Caco-2 (cell line): ENCODE results near the gene MSX1. TPM values are rescaled to one million over a fixed set of nuclear protein-coding genes. Genes with fewer than 3 reads are reported as not detected.
A peak's percentile ranks its signal among the peaks of the same experiment; 100 is the strongest.

ENCODE experiments used
- BruUV-seq: library from RNA; stranded (reverse); fragments of 400-500 nt; replicated peaks from 2 replicates; lab custom pipeline; 2021; lab: Mats Ljungman, UMichigan
- CTCF ChIA-PET: fragments of 300-600 bp; sonication (Branson Sonifier 250); formaldehyde crosslinking; loops from one replicate; lab custom pipeline; 2022; ENCODE audit warnings: antibody characterized with exemption; lab: Charles Lee
- POLR2A ChIA-PET: fragments of 300-600 bp; sonication (Branson Sonifier 250); formaldehyde crosslinking; loops from one replicate; lab custom pipeline; 2022; ENCODE audit warnings: antibody characterized with exemption; lab: Charles Lee
- DNase-seq, 2 experiments: peaks; one replicate each; pipeline versions ENCODE4 v3.0.0 to v3.0.0-alpha.2; 2020 to 2022
- H3K27me3 ChIP-seq: replicated peaks from 2 replicates; pipeline ENCODE4 v1.6.0; 2011; ENCODE audit warnings: low read length; ENCODE audit not compliant: control insufficient read depth, insufficient read depth
- H3K36me3 ChIP-seq: 2 replicates; pipeline ENCODE4 v1.5.1; 2011; ENCODE audit warnings: low read length; ENCODE audit not compliant: control insufficient read depth, insufficient read depth
- H3K4me1 ChIP-seq: fragments of 250-450 bp; sonication (Bioruptor Pico); 2 replicates; pipeline ENCODE4 v1.5.1; 2020; ENCODE audit warnings: mild to moderate bottlenecking
- H3K4me3 ChIP-seq: 2 replicates; pipeline ENCODE4 v1.5.1; 2011; ENCODE audit warnings: low read depth, mild to moderate bottlenecking, control low read depth, low read length
- H3K9me3 ChIP-seq: fragments of 250-450 bp; sonication (Bioruptor Pico); 2 replicates; pipeline ENCODE4 v1.5.1; 2020; ENCODE audit warnings: mild to moderate bottlenecking, moderate library complexity
- H3K27ac Mint-ChIP-seq: one replicate; pipeline ENCODE4 v1.8.0; 2022; ENCODE audit warnings: mixed read lengths; ENCODE audit not compliant: unreplicated experiment
- H3K27me3 Mint-ChIP-seq: one replicate; pipeline ENCODE4 v1.8.0; 2022; ENCODE audit warnings: mixed read lengths; ENCODE audit not compliant: insufficient read depth, unreplicated experiment
- H3K36me3 Mint-ChIP-seq: one replicate; pipeline ENCODE4 v1.8.0; 2022; ENCODE audit warnings: mild to moderate bottlenecking, mixed read lengths; ENCODE audit not compliant: insufficient read depth, unreplicated experiment
- H3K4me1 Mint-ChIP-seq: one replicate; pipeline ENCODE4 v1.8.0; 2022; ENCODE audit warnings: low read depth, mixed read lengths; ENCODE audit not compliant: unreplicated experiment
- H3K4me3 Mint-ChIP-seq: one replicate; pipeline ENCODE4 v1.8.0; 2022; ENCODE audit warnings: mild to moderate bottlenecking, moderate library complexity, mixed read lengths; ENCODE audit not compliant: unreplicated experiment
- H3K9me3 Mint-ChIP-seq: one replicate; pipeline ENCODE4 v1.8.0; 2022; ENCODE audit warnings: mixed read lengths; ENCODE audit not compliant: unreplicated experiment
- intact Hi-C: fragments of 100-400 bp; cut with micrococcal nuclease; formaldehyde crosslinking; loops from one replicate; pipeline ENCODE4 v1.10.0; 2022; ENCODE audit not compliant: unreplicated experiment
- total RNA-seq: library from RNA; stranded (reverse); gene quantifications from 2 replicates; pipeline ENCODE4 v1.2.3, GENCODE V29; 2022
- TF ChIP-seq, protein P1 (sequence below), 2 experiments: fragments of 200-600 bp in 1 of 2; IDR thresholded peaks; 1 replicate in 1 of 2; 2 replicates in 1 of 2; pipeline versions ENCODE4 v1.5.1 to v1.8.0; 2011 to 2022; ENCODE audit warnings: antibody characterized with exemption in 1 of 2, control low read depth in 1 of 2, inconsistent platforms in 1 of 2, low read depth in 1 of 2, low read length in 1 of 2, mild to moderate bottlenecking in 1 of 2, moderate library complexity in 1 of 2; ENCODE audit not compliant: insufficient read depth in 1 of 2, severe bottlenecking in 1 of 2, unreplicated experiment in 1 of 2

The MSX1 gene
- total RNA-seq, 1 experiment from 2014 or later, result 35.1 TPM

DNA sequence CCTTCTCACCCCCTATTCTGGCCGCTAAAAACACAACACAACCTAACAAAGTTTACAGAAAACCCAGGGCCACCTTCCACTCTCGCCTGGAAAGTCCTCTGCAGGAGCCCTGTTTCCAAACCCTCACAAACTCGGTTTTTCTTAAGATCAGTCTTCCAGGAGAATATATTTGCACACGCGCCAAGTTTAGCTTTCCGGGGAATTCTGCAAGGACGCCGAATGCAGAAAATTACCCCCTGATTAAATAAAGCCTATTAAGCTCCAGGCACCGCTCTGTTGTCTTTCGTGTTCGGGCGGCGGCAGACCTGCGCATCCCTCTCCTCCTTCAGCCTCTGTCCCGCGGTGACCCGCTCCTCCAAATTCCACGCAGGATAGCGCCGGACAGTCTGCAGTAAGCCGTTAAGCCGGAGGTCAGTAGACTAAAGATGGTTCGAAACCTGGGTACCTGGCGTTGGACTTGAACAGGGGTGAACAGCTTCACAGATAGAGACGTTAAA, 5.0 kb downstream of the MSX1 start:
- no peaks in the 10 kb centered on the region for H3K27me3 Mint-ChIP-seq
- intact Hi-C loops, result loop anchor here (10.0 kb wide), 2 partner anchors 200 to 270 kb away; no protein-coding TSS in a partner anchor
- no peak for DNase-seq
- no peaks in the 10 kb centered on the region for H3K4me1 ChIP-seq
- no peaks in the 10 kb centered on the region for H3K36me3 ChIP-seq
- H3K27ac Mint-ChIP-seq, result no peak overlapping the region
- ChIA-PET POLR2A (no interaction called here), CTCF (interaction anchor here (0.6 kb wide), 1 partner anchor 290 kb away, joined by 3 read pairs; no protein-coding TSS in a partner anchor)
- no TSS peak for BruUV-seq
- H3K9me3 ChIP-seq, result no peaks in the 10 kb centered on the region
- TF ChIP-seq, protein P1, sequence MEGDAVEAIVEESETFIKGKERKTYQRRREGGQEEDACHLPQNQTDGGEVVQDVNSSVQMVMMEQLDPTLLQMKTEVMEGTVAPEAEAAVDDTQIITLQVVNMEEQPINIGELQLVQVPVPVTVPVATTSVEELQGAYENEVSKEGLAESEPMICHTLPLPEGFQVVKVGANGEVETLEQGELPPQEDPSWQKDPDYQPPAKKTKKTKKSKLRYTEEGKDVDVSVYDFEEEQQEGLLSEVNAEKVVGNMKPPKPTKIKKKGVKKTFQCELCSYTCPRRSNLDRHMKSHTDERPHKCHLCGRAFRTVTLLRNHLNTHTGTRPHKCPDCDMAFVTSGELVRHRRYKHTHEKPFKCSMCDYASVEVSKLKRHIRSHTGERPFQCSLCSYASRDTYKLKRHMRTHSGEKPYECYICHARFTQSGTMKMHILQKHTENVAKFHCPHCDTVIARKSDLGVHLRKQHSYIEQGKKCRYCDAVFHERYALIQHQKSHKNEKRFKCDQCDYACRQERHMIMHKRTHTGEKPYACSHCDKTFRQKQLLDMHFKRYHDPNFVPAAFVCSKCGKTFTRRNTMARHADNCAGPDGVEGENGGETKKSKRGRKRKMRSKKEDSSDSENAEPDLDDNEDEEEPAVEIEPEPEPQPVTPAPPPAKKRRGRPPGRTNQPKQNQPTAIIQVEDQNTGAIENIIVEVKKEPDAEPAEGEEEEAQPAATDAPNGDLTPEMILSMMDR (IDR thresholded peaks at IDR 0.05; ENCODE audit: insufficient read depth in 1 of 2, low read depth in 1 of 2, low read length in 1 of 2, severe bottlenecking in 1 of 2, unreplicated experiment in 1 of 2), result no peak
- H3K4me1 Mint-ChIP-seq, result no peaks in the 10 kb centered on the region
- peak overlapping the region; percentile 96 for H3K4me3 Mint-ChIP-seq
- H3K4me3 ChIP-seq, result no peak overlapping the region
- H3K27me3 ChIP-seq, result no peaks in the 10 kb centered on the region
- peaks cover 41% of the 10 kb centered on the region for H3K36me3 Mint-ChIP-seq
- no peaks in the 10 kb centered on the region for H3K9me3 Mint-ChIP-seq

DNA sequence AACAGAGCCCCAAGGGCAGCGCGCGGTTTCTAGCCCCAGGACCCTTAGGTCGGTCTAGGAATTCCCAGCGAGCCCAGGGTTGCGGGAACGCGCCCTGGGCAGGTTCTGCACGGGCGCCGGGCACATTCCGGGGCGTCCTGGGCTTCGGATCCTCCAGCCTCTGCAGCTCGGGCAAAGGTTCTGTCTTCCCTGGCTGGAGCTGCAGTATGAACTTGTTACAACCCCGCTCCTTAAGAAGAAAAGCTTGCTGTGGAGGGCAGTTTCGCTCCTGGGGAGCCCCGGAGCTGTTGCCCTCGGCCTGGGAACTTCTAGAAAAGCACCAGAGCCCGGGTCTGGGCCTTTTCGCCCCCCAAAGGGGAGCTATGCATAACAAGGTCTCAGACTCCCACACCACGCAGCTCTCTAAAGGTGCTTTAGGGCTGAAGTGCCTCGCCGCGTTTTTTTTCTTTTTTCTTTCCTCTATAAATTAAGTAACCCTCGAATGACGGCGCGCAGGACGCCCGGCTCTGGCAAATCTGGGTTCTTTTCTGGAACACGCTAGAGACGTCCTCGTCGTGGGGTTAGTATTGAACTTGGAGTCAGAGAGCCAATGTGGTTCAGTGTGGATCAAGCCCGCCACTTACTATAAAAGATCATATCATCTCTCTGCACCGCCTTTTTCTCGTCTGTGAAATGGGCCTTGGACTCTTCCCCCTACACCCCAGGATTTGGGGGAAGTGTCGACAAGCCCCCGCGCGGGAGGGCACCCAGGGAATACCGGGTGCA, 5.7 kb downstream of the MSX1 start:
- POLR2A ChIA-PET, result no interaction called here
- TF ChIP-seq, protein P1 (IDR thresholded peaks at IDR 0.05; ENCODE audit: insufficient read depth in 1 of 2, low read depth in 1 of 2, low read length in 1 of 2, severe bottlenecking in 1 of 2, unreplicated experiment in 1 of 2), result no peak
- no peak for DNase-seq
- H3K4me3 Mint-ChIP-seq, result peak overlapping the region; percentile 96
- intact Hi-C loops, result loop anchor here (10.0 kb wide), 2 partner anchors 200 to 270 kb away; no protein-coding TSS in a partner anchor
- Histone ChIP-seq H3K4me1 (no peaks in the 10 kb centered on the region), H3K36me3 (no peaks in the 10 kb centered on the region), H3K27me3 (no peaks in the 10 kb centered on the region), H3K4me3 (peak overlapping the region; percentile 65), H3K9me3 (no peaks in the 10 kb centered on the region)
- peak overlapping the region; percentile 93 for H3K27ac Mint-ChIP-seq
- no peaks in the 10 kb centered on the region for H3K27me3 Mint-ChIP-seq
- no TSS peak for BruUV-seq
- no peaks in the 10 kb centered on the region for H3K9me3 Mint-ChIP-seq
- H3K36me3 Mint-ChIP-seq, result peaks cover 41% of the 10 kb centered on the region
- H3K4me1 Mint-ChIP-seq, result no peaks in the 10 kb centered on the region
- CTCF ChIA-PET, result interaction anchor here (0.6 kb wide), 1 partner anchor 291 kb away, joined by 3 read pairs; no protein-coding TSS in a partner anchor

DNA sequence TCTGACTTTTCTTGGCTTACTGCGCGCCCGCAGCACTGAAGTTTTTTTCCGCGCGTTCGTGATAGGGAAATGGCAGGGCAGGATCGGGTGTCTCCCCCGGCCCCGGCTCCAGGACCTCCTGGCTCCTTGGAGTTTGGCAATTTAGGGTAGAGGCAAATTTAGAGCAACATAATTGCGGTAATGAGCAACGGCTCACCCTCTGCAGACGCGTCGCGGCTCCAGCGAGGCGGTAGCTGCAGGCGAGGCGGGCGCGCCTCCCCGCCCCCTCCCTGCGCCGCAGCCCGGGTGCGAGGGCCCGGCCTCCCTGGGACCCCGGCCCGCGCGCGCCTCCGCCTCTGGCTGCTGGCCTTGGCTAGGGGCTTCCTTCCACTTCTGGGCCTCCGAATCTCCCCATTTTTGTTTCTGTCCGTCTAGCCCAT, 6.2 kb downstream of the MSX1 start:
- Mint-ChIP-seq H3K27ac (peak overlapping the region; percentile 93), H3K36me3 (peaks cover 37% of the 10 kb centered on the region), H3K4me1 (no peaks in the 10 kb centered on the region), H3K9me3 (no peaks in the 10 kb centered on the region), H3K4me3 (peak overlapping the region; percentile 96), H3K27me3 (no peaks in the 10 kb centered on the region)
- Histone ChIP-seq H3K36me3 (no peaks in the 10 kb centered on the region), H3K4me1 (no peaks in the 10 kb centered on the region), H3K27me3 (no peaks in the 10 kb centered on the region), H3K4me3 (peak overlapping the region; percentile 65), H3K9me3 (no peaks in the 10 kb centered on the region)
- no TSS peak for BruUV-seq
- TF ChIP-seq, protein P1 (IDR thresholded peaks at IDR 0.05; ENCODE audit: insufficient read depth in 1 of 2, low read depth in 1 of 2, low read length in 1 of 2, severe bottlenecking in 1 of 2, unreplicated experiment in 1 of 2), result no peak
- intact Hi-C loops, result loop anchor here (10.0 kb wide), 2 partner anchors 201 to 271 kb away; no protein-coding TSS in a partner anchor
- DNase-seq, result peak in 1 of 2 experiments; percentile 18
- CTCF ChIA-PET, result no interaction called here
- POLR2A ChIA-PET, result no interaction called here
